HepG2 (cell line): ENCODE results near the gene PAQR7. TPM values are rescaled to one million over a fixed set of nuclear protein-coding genes. Genes with fewer than 3 reads are reported as not detected.
A peak's percentile ranks its signal among the peaks of the same experiment; 100 is the strongest.

Experiments
- HES4 ChIP-seq: sonication (generic); formaldehyde crosslinking; IDR thresholded peaks from 2 replicates; pipeline ENCODE4 v1.9.0; 2021; ENCODE audit warnings: mild to moderate bottlenecking, missing genetic modification reagents, borderline replicate concordance
- KDM5B ChIP-seq: sonication (generic); formaldehyde crosslinking; IDR thresholded peaks from 2 replicates; pipeline ENCODE4 v1.4.0; 2020; ENCODE audit warnings: missing genetic modification reagents, mild to moderate bottlenecking, borderline replicate concordance
- MED1 ChIP-seq: sonication (generic); formaldehyde crosslinking; IDR thresholded peaks from 2 replicates; pipeline ENCODE4 v1.4.0; 2020; ENCODE audit warnings: missing genetic modification reagents
- MLLT10 ChIP-seq: sonication (generic); formaldehyde crosslinking; IDR thresholded peaks from 2 replicates; pipeline ENCODE4 v1.4.0; 2020; ENCODE audit warnings: missing genetic modification reagents
- NFE2 ChIP-seq: sonication (generic); formaldehyde crosslinking; IDR thresholded peaks from 2 replicates; pipeline ENCODE4 v1.4.0; 2020; ENCODE audit warnings: missing genetic modification reagents
- NONO ChIP-seq, 2 experiments: fragments of 450-650 bp in 1 of 2; sonication (generic) in 1 of 2; formaldehyde crosslinking in 1 of 2; IDR thresholded peaks in 1 of 2; conservative IDR thresholded peaks in 1 of 2; 2 replicates each; pipeline versions ENCODE4 v1.6.1 to v1.8.0; 2017 to 2022; ENCODE audit warnings: mild to moderate bottlenecking in 1 of 2, missing genetic modification reagents in 1 of 2, moderate library complexity in 1 of 2
- REPIN1 ChIP-seq: sonication (generic); formaldehyde crosslinking; IDR thresholded peaks from 2 replicates; pipeline ENCODE4 v1.8.0; 2022; ENCODE audit warnings: missing genetic modification reagents, low read depth, mild to moderate bottlenecking, borderline replicate concordance
- SNAI1 ChIP-seq: sonication (generic); formaldehyde crosslinking; IDR thresholded peaks from 2 replicates; pipeline ENCODE4 v1.5.0; 2020; ENCODE audit warnings: mild to moderate bottlenecking, missing genetic modification reagents, borderline replicate concordance
- SP4 ChIP-seq: sonication (generic); formaldehyde crosslinking; IDR thresholded peaks from 2 replicates; pipeline ENCODE4 v1.8.1; 2023; ENCODE audit warnings: mild to moderate bottlenecking, missing genetic modification reagents
- SYNCRIP ChIP-seq: fragments of 200-400 bp; formaldehyde crosslinking; IDR thresholded peaks from 2 replicates; pipeline ENCODE4 v1.6.1; 2018; ENCODE audit warnings: mild to moderate bottlenecking, low read depth, low read length; ENCODE audit not compliant: insufficient read depth
- ZBTB38 ChIP-seq: sonication (generic); formaldehyde crosslinking; IDR thresholded peaks from 2 replicates; pipeline ENCODE4 v1.5.1; 2020; ENCODE audit warnings: mild to moderate bottlenecking, missing genetic modification reagents
- ZNF354B ChIP-seq: sonication (generic); formaldehyde crosslinking; IDR thresholded peaks from 2 replicates; pipeline ENCODE4 v1.8.0; 2022; ENCODE audit warnings: mild to moderate bottlenecking, missing genetic modification reagents
- ZNF451 ChIP-seq: sonication (generic); formaldehyde crosslinking; IDR thresholded peaks from 2 replicates; pipeline ENCODE4 v1.5.0; 2020; ENCODE audit warnings: mild to moderate bottlenecking, missing genetic modification reagents
- ZNF788 ChIP-seq: sonication (generic); formaldehyde crosslinking; IDR thresholded peaks from 2 replicates; pipeline ENCODE4 v1.5.0; 2020; ENCODE audit warnings: mild to moderate bottlenecking, missing genetic modification reagents, borderline replicate concordance
- polyA plus RNA-seq, 8 experiments: library from polyadenylated mRNA; depleted of rRNA in 3 of 8; stranded (reverse) in 7 of 8; unstranded in 1 of 8; fragments of >200 nt; fragmentation: Illumina TruSeq in 4 of 8; extraction: Trizol in 4 of 8; gene quantifications; 2 replicates each; pipeline versions ENCODE4 v1.2.1 to v1.2.3, GENCODE V29; 2011 to 2016; ENCODE audit warnings: low read depth in 4 of 8, missing spikeins in 1 of 8, mixed read lengths in 1 of 8; ENCODE audit not compliant: insufficient read depth in 1 of 8
- total RNA-seq, 5 experiments: library from RNA; depleted of rRNA; stranded (reverse); fragments of >200 nt; fragmentation: Illumina TruSeq; extraction: Trizol; gene quantifications; 2 replicates each; pipeline ENCODE4 v1.2.3, GENCODE V29; 2016; ENCODE audit warnings: low read depth in 1 of 5
- TF ChIP-seq, protein P1 (sequence below): sonication (generic); formaldehyde crosslinking; IDR thresholded peaks from 2 replicates; pipeline ENCODE4 v1.5.1; 2020; ENCODE audit warnings: missing genetic modification reagents, mild to moderate bottlenecking, borderline replicate concordance
- TF ChIP-seq, protein P2 (sequence below): sonication (generic); formaldehyde crosslinking; conservative IDR thresholded peaks from 2 replicates; pipeline ENCODE4 v1.4.0; 2020; ENCODE audit warnings: missing genetic modification reagents
- TF ChIP-seq, protein P3 (sequence below): sonication (generic); formaldehyde crosslinking; IDR thresholded peaks from 2 replicates; pipeline ENCODE4 v1.4.0; 2020; ENCODE audit warnings: low read depth, mild to moderate bottlenecking, missing genetic modification reagents
- TF ChIP-seq, protein P4 (sequence below): sonication (generic); formaldehyde crosslinking; IDR thresholded peaks from 2 replicates; pipeline ENCODE4 v1.8.0; 2022; ENCODE audit warnings: mild to moderate bottlenecking, missing genetic modification reagents
- TF ChIP-seq, protein P5 (sequence below): sonication (generic); formaldehyde crosslinking; IDR thresholded peaks from 2 replicates; pipeline ENCODE4 v1.4.0; 2020; ENCODE audit warnings: missing genetic modification reagents, borderline replicate concordance

PAQR7 gene
- total and polyA plus RNA-seq, 2 of the 13 experiments (the other 11 are each of a cell fraction or from before 2014, with no cell fraction given): 13.2 to 16.6 TPM

DNA sequence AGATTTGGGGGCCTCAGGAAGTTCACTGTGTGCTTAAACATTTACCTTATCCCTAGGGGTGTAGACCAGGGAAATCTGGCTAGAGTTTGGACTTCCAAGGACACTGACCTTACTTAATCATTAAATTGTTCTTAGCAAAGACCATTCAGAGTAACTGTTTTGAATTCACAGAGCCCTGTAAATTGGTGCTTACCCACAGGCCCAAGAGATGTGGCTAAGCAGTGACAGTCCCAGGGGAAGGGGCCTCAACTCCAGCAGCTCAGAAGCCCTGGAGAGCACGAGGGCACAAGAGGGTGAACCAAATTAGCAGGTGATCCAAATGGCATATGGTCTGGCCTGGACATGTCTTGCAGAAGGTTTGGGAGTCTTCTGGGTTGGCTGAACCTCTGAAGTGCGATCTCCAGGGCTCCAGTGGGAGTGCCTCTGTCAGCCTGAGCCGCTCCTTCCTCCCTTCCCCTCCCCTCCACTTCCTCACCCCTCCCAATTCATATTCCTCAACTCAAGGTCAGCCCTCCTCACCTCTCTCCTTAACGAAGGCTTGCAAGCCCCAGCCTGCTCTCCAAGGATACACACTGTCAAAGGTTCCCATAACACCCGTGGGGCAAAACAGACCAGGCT lies 4.3 kb downstream of the PAQR7 start (continued):
- TF ChIP-seq ZNF788 (CRISPR knock-in tag) (0 out of 2 replicates have a peak, but pooled peaks have one; percentile 15), MED1 (CRISPR knock-in tag) (peak; percentile 45), ZBTB38 (CRISPR knock-in tag) (no peak), REPIN1 (CRISPR knock-in tag) (peak; percentile 17; the same call in 1 of the 2 replicates), MLLT10 (no peak), KDM5B (peak; percentile 44; the same call in 1 of the 2 replicates), ZNF451 (0 out of 2 replicates have a peak, but pooled peaks have one; percentile 31), SP4 (CRISPR knock-in tag) (peak; percentile 53; the same call in 1 of the 2 replicates), HES4 (CRISPR knock-in tag) (no peak), SYNCRIP (no peak), ZNF354B (CRISPR knock-in tag) (no peak), NFE2 (CRISPR knock-in tag) (no peak), NONO (IDR thresholded peaks at IDR 0.05) (no peak), NONO (CRISPR knock-in tag; conservative IDR thresholded peaks at IDR 0.05) (0 out of 2 replicates have a peak, but pooled peaks have one; percentile 52), SNAI1 (CRISPR knock-in tag) (no peak)
- TF ChIP-seq, protein P1, sequence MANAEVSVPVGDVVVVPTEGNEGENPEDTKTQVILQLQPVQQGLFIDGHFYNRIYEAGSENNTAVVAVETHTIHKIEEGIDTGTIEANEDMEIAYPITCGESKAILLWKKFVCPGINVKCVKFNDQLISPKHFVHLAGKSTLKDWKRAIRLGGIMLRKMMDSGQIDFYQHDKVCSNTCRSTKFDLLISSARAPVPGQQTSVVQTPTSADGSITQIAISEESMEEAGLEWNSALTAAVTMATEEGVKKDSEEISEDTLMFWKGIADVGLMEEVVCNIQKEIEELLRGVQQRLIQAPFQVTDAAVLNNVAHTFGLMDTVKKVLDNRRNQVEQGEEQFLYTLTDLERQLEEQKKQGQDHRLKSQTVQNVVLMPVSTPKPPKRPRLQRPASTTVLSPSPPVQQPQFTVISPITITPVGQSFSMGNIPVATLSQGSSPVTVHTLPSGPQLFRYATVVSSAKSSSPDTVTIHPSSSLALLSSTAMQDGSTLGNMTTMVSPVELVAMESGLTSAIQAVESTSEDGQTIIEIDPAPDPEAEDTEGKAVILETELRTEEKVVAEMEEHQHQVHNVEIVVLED (CRISPR knock-in tag): no peak
- TF ChIP-seq, protein P2, sequence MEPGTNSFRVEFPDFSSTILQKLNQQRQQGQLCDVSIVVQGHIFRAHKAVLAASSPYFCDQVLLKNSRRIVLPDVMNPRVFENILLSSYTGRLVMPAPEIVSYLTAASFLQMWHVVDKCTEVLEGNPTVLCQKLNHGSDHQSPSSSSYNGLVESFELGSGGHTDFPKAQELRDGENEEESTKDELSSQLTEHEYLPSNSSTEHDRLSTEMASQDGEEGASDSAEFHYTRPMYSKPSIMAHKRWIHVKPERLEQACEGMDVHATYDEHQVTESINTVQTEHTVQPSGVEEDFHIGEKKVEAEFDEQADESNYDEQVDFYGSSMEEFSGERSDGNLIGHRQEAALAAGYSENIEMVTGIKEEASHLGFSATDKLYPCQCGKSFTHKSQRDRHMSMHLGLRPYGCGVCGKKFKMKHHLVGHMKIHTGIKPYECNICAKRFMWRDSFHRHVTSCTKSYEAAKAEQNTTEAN (CRISPR knock-in tag): no peak
- TF ChIP-seq, protein P3, sequence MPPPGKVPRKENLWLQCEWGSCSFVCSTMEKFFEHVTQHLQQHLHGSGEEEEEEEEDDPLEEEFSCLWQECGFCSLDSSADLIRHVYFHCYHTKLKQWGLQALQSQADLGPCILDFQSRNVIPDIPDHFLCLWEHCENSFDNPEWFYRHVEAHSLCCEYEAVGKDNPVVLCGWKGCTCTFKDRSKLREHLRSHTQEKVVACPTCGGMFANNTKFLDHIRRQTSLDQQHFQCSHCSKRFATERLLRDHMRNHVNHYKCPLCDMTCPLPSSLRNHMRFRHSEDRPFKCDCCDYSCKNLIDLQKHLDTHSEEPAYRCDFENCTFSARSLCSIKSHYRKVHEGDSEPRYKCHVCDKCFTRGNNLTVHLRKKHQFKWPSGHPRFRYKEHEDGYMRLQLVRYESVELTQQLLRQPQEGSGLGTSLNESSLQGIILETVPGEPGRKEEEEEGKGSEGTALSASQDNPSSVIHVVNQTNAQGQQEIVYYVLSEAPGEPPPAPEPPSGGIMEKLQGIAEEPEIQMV (CRISPR knock-in tag): no peak
- TF ChIP-seq, protein P4, sequence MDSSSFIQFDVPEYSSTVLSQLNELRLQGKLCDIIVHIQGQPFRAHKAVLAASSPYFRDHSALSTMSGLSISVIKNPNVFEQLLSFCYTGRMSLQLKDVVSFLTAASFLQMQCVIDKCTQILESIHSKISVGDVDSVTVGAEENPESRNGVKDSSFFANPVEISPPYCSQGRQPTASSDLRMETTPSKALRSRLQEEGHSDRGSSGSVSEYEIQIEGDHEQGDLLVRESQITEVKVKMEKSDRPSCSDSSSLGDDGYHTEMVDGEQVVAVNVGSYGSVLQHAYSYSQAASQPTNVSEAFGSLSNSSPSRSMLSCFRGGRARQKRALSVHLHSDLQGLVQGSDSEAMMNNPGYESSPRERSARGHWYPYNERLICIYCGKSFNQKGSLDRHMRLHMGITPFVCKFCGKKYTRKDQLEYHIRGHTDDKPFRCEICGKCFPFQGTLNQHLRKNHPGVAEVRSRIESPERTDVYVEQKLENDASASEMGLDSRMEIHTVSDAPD (CRISPR knock-in tag): no peak
- TF ChIP-seq, protein P5, sequence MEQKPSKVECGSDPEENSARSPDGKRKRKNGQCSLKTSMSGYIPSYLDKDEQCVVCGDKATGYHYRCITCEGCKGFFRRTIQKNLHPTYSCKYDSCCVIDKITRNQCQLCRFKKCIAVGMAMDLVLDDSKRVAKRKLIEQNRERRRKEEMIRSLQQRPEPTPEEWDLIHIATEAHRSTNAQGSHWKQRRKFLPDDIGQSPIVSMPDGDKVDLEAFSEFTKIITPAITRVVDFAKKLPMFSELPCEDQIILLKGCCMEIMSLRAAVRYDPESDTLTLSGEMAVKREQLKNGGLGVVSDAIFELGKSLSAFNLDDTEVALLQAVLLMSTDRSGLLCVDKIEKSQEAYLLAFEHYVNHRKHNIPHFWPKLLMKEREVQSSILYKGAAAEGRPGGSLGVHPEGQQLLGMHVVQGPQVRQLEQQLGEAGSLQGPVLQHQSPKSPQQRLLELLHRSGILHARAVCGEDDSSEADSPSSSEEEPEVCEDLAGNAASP (CRISPR knock-in tag): peak; percentile 14; the same call in 1 of the 2 replicates
